HG02588 (cell line): ENCODE results near the gene GGT7.
"Not testable (repeated sequence)": the region's sequence is repeated elsewhere in the genome, so short reads cannot be mapped to it uniquely, and the experiment has no call there.

Source experiments
- ATAC-seq: cut with Tn5 transposase; IDR thresholded peaks from one replicate; pipeline ENCODE4 v1.9.1; 2021; ENCODE audit warnings: mild to moderate bottlenecking, moderate library complexity; ENCODE audit not compliant: unreplicated experiment

Gene GGT7

DNA sequence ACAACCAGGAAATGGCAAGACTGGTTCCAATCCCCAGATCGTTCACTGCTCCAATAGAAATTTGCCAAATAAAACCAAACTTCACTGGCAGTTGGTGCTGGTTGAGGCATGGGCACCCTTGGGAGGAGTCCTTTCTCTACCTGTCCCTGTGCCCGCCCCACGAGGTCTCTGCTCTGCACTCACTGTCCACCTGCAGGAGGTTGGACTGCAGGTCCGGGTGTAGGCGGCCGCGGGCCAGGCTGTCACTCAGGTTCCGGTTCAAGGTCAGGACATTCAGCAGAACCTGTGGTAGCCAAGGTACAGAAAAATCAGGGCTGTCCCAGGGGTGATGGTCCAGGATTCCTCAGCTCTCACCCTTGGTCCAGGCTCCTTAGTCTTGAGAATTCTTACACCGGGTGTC lies 22.9 kb downstream of the GGT7 start:
- ATAC-seq: no peak

GRCh38 chr20:34848597-34848996 lies 24.1 kb downstream of the GGT7 start:
- ATAC-seq: no peak

GRCh38 chr20:34843421-34843820 lies 29.2 kb downstream of the GGT7 start:
- ATAC-seq: no peak

- ATAC-seq: no peak
These were observed 30.5 kb downstream of the GGT7 start for GRCh38 chr20:34842143-34842542.

- ATAC-seq: no peak
These were observed 38.2 kb downstream of the GGT7 start for GRCh38 chr20:34834459-34834893.

DNA sequence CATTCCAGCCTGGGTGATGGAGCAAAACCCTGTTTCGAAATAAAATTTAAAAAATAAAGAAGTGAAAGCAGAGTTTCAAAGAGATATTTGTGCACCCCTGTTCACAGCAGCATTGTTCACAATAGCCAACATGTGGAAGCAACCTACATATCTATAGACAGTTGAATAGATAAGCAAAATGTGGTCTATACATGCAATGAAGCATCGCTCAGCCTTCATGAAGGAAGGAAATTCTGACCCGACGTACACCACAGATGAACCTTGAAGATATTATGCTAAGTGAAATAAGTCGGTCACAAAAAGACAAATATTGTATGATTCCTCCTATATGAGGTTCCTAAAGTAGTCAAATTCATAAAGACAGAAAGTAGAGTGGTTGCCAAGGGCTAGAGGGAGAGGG lies 40.7 kb downstream of the GGT7 start:
- no peak for ATAC-seq

DNA sequence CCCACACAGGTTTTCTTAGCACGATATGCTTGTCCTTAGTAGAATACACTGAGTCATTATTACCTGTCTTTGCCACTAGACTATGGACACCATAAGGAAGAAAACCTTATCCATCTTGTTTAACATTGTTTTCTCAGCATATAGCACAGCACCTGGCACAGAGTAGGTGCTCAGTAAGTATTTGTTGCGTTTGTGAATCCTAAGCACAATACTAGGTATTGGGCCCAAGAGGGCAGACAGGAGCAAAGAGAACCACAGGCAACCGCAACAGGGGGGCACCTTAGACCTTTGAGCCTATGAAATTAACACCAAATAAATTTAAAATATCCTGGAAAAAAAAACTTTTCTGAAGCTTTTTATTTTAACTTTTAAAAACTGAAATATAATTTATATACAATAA lies 43.5 kb downstream of the GGT7 start:
- ATAC-seq: no peak

GRCh38 chr20:34825530-34826362 lies 46.9 kb downstream of the GGT7 start, which contains the start of gene NCOA6:
Gene NCOA6 (minus strand): TSS chr20:34825651. CDS start chr20:34782355, 43,296 bp downstream.
- peak; percentile 55 for ATAC-seq

DNA sequence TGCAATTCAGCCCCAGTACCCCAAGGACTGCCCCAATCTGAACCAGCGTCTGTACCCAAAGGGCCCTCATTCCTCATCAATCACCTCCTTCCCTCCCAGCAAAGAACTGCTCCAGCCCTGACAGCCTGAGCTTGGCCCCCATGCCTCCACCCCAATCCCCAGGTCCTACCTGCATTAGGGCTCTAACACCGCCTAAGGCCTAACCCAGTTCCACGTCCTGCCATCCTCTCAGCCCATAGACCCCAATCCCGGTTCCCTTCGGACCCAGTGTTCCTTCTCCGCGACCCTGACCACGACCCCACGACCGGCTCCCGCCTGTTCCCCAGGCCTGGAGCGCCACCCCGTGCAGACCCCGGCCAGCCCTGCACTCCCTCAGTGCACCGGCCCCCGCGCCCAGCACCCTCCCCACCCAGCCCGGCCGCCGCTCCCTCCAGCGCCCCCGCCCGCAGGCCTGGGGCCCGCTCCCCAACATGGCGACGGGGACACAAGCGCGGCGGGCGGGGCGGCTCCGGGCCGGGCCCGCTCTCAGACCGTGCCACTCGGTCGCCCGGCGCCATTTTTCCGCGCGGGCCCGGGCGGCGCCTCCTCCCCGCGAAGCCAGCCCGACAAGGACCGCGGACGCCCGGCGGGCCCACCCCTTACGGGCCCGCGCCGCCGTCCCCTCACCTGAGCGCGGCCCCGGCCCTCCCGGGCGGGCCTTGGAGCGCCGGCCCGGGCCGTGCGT lies 47.7 kb downstream of the GGT7 start:
- ATAC-seq: peak; percentile 75

GRCh38 chr20:34824452-34824805 lies 48.2 kb downstream of the GGT7 start:
- ATAC-seq: no peak

DNA sequence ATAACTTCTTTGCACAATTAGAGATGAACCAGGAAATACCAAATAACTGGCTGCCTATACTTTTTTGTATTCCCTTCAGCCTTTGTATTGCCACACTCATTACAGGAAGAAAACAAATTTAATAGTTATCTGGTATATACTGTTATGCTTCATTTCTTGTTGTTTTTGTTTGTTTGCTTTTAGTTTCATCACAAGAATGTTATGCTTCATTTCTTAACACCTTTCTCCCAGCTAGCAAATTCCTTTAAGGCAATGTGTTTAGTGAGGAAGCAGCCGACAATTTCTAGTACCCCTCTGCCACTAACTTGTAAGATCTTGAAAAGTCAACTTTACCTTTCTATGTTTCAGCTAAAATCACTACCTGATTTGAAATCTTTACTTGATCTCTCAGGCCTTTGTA lies 48.6 kb downstream of the GGT7 start:
- ATAC-seq: no peak

GRCh38 chr20:34820805-34821578 lies 51.7 kb downstream of the GGT7 start:
- no peak for ATAC-seq

DNA sequence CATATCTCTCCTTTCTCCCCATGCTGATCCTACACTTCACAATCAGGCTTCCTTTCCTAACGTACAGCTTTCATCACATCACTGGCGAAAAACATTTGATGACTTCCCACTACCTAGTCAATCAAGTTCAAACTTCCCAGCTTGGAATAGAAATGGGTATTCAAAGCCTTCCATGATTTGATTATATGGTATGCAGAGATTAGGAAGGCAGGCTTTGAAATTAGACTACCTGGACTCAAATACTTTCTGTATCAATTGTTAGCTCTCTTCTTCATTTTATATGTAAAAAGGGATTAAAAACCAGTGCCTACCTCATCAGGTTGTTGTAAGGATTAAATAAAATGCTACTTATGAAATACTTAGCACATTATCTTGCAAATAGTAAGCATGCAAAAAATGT lies 54.9 kb downstream of the GGT7 start:
- ATAC-seq: no peak

DNA sequence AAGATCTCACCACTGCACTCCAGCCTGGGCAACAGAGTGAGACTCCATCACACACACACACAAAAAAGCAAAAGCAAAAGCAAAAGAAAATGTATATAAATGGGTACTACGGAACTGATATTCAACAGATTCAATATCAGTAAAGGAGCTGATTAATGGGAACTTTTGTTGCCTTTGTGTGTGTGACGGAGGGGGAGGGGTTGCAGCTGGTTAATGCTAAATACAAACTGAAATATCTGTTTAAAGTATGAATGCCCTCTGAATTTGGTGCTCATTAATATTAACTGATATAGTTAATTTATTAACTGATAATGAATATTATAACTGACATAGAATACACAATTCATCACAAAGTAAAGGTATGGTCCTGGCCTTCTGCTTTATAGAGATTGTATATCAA lies 55.6 kb downstream of the GGT7 start:
- no peak for ATAC-seq

- ATAC-seq: no peak
These were observed 57.0 kb downstream of the GGT7 start for GRCh38 chr20:34815636-34816035.

- no peak for ATAC-seq
These were observed 64.1 kb downstream of the GGT7 start for GRCh38 chr20:34808583-34808982.

- ATAC-seq: not testable (repeated sequence)
These were observed 64.7 kb downstream of the GGT7 start for GRCh38 chr20:34807944-34808465.

DNA sequence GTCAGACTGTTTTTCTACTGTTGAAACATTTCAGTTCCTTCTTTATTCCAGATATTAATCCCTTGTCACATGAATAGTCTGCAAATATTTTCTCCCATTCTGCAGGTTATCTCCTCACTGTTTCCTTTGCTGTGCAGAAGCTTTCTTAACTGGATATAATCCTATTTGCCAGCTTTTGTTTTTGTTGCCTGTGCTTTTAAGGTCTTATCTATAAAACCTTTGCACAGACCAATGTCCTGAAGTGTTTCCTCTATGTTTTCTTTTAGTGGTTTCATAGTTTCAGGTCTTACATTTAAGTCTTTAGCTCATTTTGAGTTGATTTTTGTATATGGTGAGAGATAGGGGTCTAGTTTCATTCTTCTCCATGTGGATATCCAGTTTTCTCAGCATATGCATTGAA lies 66.4 kb downstream of the GGT7 start:
- no peak for ATAC-seq

DNA sequence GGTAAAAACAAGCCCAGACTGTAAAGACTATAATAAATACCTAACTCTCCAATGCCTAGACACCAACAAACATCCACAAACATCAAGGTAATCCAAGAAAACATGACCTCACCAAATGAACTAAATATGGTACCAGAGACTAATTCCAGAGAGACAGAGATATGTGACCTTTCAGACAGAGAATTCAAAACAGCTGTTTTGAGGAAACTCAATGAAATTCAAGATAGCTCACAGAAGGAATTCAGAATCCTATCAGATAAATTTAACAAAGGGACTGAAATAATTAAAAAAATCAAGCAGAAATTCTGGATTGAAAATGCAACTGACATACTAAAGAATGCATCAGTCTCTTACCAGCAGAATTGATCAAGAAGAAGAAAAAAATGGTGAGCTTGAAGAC lies 73.8 kb downstream of the GGT7 start:
- ATAC-seq: no peak

DNA sequence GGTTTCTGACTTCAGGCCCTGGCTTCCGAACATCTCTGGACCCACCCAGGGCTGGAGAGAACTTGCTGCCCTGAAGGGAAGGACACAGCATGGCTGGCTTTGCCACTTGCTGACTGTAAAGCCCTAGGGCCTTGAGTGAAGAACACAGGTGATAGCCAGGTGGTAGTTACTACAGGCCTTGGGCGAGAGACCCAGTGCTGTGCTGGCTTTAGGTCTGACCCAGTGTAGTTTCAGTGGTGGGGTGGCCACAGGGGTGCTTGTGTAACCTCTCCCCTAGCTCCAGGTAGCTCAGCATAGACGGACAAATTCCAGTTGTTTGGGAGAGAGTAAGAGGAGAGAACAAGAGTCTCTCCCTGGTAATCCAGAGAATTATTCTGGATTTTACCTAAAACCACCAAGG lies 74.3 kb downstream of the GGT7 start:
- ATAC-seq: no peak
